ENCODE data around the gene TEX28. TPM values are rescaled to one million over a fixed set of nuclear protein-coding genes. Genes with fewer than 3 reads are reported as not detected.

The TEX28 gene
- total RNA-seq, 2 experiments from 2014 or later = not detected

GRCh38 chrX:154322890-154323289, 28.0 kb upstream of the TEX28 start:
- H3K9me3 Mint-ChIP-seq (ENCODE audit: low read depth) = no peaks in the 10 kb centered on the region
- H3K4me3 Mint-ChIP-seq = no peak overlapping the region
- no peaks in the 10 kb centered on the region for H3K27me3 Mint-ChIP-seq
- DNase-seq = no peak
- no peaks in the 10 kb centered on the region for H3K36me3 Mint-ChIP-seq
- no peak for ATAC-seq
- CTCF ChIA-PET = interaction anchor here (1.8 kb wide), 1 partner anchor 11 kb away, joined by 4 read pairs; no protein-coding TSS in a partner anchor
- H3K4me1 Mint-ChIP-seq = peaks cover 42% of the 10 kb centered on the region
- no peak overlapping the region for H3K27ac Mint-ChIP-seq

- Mint-ChIP-seq H3K4me1 (peaks cover 37% of the 10 kb centered on the region), H3K9me3 (ENCODE audit: low read depth) (no peaks in the 10 kb centered on the region), H3K27me3 (no peaks in the 10 kb centered on the region), H3K4me3 (no peak overlapping the region), H3K36me3 (no peaks in the 10 kb centered on the region), H3K27ac (no peak overlapping the region)
- DNase-seq (no peak), ATAC-seq (peak; percentile 9)
- CTCF ChIA-PET = interaction anchor here (1.1 kb wide), 1 partner anchor 9 kb away, joined by 3 read pairs; no protein-coding TSS in a partner anchor
Measured at GRCh38 chrX:154321594-154321993, 26.7 kb upstream of the TEX28 start.

GRCh38 chrX:154321152-154321551, 26.2 kb upstream of the TEX28 start:
- no peak for DNase-seq
- Mint-ChIP-seq H3K4me1 (peaks cover 34% of the 10 kb centered on the region), H3K27me3 (no peaks in the 10 kb centered on the region), H3K4me3 (no peak overlapping the region), H3K36me3 (no peaks in the 10 kb centered on the region), H3K9me3 (ENCODE audit: low read depth) (no peaks in the 10 kb centered on the region), H3K27ac (no peak overlapping the region)
- CTCF ChIA-PET = interaction anchor here (1.1 kb wide), 1 partner anchor 8 kb away, joined by 3 read pairs; no protein-coding TSS in a partner anchor
- ATAC-seq = no peak

GRCh38 chrX:154320406-154320805, 25.5 kb upstream of the TEX28 start:
- no peak for DNase-seq
- CTCF ChIA-PET = no interaction called here
- H3K4me1 Mint-ChIP-seq = peaks cover 31% of the 10 kb centered on the region
- no peak overlapping the region for H3K27ac Mint-ChIP-seq
- no peak overlapping the region for H3K4me3 Mint-ChIP-seq
- H3K27me3 Mint-ChIP-seq = no peaks in the 10 kb centered on the region
- H3K9me3 Mint-ChIP-seq (ENCODE audit: low read depth) = no peaks in the 10 kb centered on the region
- no peaks in the 10 kb centered on the region for H3K36me3 Mint-ChIP-seq
- no peak for ATAC-seq

- peaks cover 52% of the 10 kb centered on the region for H3K4me1 Mint-ChIP-seq
- DNase-seq (no peak), ATAC-seq (no peak)
- no peaks in the 10 kb centered on the region for H3K27me3 Mint-ChIP-seq
- H3K4me3 Mint-ChIP-seq = no peak overlapping the region
- H3K36me3 Mint-ChIP-seq = peaks cover 2% of the 10 kb centered on the region
- CTCF ChIA-PET = interaction anchor here (0.8 to 2.2 kb wide), 4 partner anchors 9 to 182 kb away, joined by 3 to 7 read pairs (median 4); no protein-coding TSS in a partner anchor
- peak overlapping the region; percentile 40 for H3K27ac Mint-ChIP-seq
- H3K9me3 Mint-ChIP-seq (ENCODE audit: low read depth) = no peaks in the 10 kb centered on the region
Measured at GRCh38 chrX:154317391-154317995, 22.6 kb upstream of the TEX28 start.

GRCh38 chrX:154315416-154315815, 20.5 kb upstream of the TEX28 start:
- H3K4me1 Mint-ChIP-seq = peaks cover 58% of the 10 kb centered on the region
- H3K4me3 Mint-ChIP-seq = no peak overlapping the region
- DNase-seq = no peak
- peaks cover 2% of the 10 kb centered on the region for H3K36me3 Mint-ChIP-seq
- H3K27me3 Mint-ChIP-seq = no peaks in the 10 kb centered on the region
- H3K9me3 Mint-ChIP-seq (ENCODE audit: low read depth) = no peaks in the 10 kb centered on the region
- ATAC-seq = no peak
- no peak overlapping the region for H3K27ac Mint-ChIP-seq
- CTCF ChIA-PET = interaction anchor here (2.2 kb wide), 1 partner anchor 11 kb away, joined by 7 read pairs; no protein-coding TSS in a partner anchor

GRCh38 chrX:154313147-154313546, 18.2 kb upstream of the TEX28 start:
- DNase-seq (peak; percentile 70), ATAC-seq (peak; percentile 70)
- CTCF ChIA-PET = interaction anchor here (1.4 kb wide), 1 partner anchor 8 kb away, joined by 3 read pairs; no protein-coding TSS in a partner anchor
- Mint-ChIP-seq H3K27ac (peak overlapping the region; percentile 80), H3K9me3 (ENCODE audit: low read depth) (no peaks in the 10 kb centered on the region), H3K27me3 (no peaks in the 10 kb centered on the region), H3K36me3 (peaks cover 2% of the 10 kb centered on the region), H3K4me3 (no peak overlapping the region), H3K4me1 (peaks cover 63% of the 10 kb centered on the region)

- CTCF ChIA-PET = interaction anchor here (1.4 to 1.5 kb wide), 2 partner anchors 9 to 11 kb away, joined by 3 to 4 read pairs; no protein-coding TSS in a partner anchor
- Mint-ChIP-seq H3K4me1 (peaks cover 66% of the 10 kb centered on the region), H3K36me3 (peaks cover 2% of the 10 kb centered on the region), H3K9me3 (ENCODE audit: low read depth) (no peaks in the 10 kb centered on the region), H3K4me3 (no peak overlapping the region), H3K27me3 (no peaks in the 10 kb centered on the region), H3K27ac (no peak overlapping the region)
- DNase-seq = no peak
- no peak for ATAC-seq
Measured at GRCh38 chrX:154312116-154312515, 17.2 kb upstream of the TEX28 start.

GRCh38 chrX:154310616-154311536, 16.0 kb upstream of the TEX28 start:
- Mint-ChIP-seq H3K27me3 (no peaks in the 10 kb centered on the region), H3K4me3 (no peak overlapping the region), H3K27ac (peak overlapping the region; percentile 52), H3K4me1 (peaks cover 63% of the 10 kb centered on the region), H3K9me3 (ENCODE audit: low read depth) (no peaks in the 10 kb centered on the region), H3K36me3 (peaks cover 2% of the 10 kb centered on the region)
- CTCF ChIA-PET = interaction anchor here (1.5 kb wide), 1 partner anchor 12 kb away, joined by 4 read pairs; no protein-coding TSS in a partner anchor
- ATAC-seq = peak; percentile 48
- DNase-seq = peak; percentile 44

GRCh38 chrX:154309041-154309775, 14.3 kb upstream of the TEX28 start:
- no peak for ATAC-seq
- no peaks in the 10 kb centered on the region for H3K9me3 Mint-ChIP-seq (ENCODE audit: low read depth)
- no peak for DNase-seq
- H3K4me3 Mint-ChIP-seq = no peak overlapping the region
- H3K4me1 Mint-ChIP-seq = peaks cover 57% of the 10 kb centered on the region
- no peak overlapping the region for H3K27ac Mint-ChIP-seq
- H3K27me3 Mint-ChIP-seq = no peaks in the 10 kb centered on the region
- CTCF ChIA-PET = interaction anchor here (1.0 to 2.6 kb wide), 7 partner anchors 7 to 296 kb away, joined by 3 to 12 read pairs (median 6); no protein-coding TSS in a partner anchor
- H3K36me3 Mint-ChIP-seq = peaks cover 2% of the 10 kb centered on the region

GRCh38 chrX:154308108-154308946, 13.4 kb upstream of the TEX28 start:
- H3K27ac Mint-ChIP-seq = peak overlapping the region; percentile 81
- no peak overlapping the region for H3K4me3 Mint-ChIP-seq
- DNase-seq (peak; percentile 88), ATAC-seq (peak; percentile 81)
- H3K9me3 Mint-ChIP-seq (ENCODE audit: low read depth) = no peaks in the 10 kb centered on the region
- no peaks in the 10 kb centered on the region for H3K27me3 Mint-ChIP-seq
- peaks cover 51% of the 10 kb centered on the region for H3K4me1 Mint-ChIP-seq
- CTCF ChIA-PET = interaction anchor here (1.0 to 2.6 kb wide), 8 partner anchors 8 to 296 kb away, joined by 3 to 12 read pairs (median 5); no protein-coding TSS in a partner anchor
- peaks cover under 1% of the 10 kb centered on the region for H3K36me3 Mint-ChIP-seq

- Mint-ChIP-seq H3K27ac (no peak overlapping the region), H3K36me3 (no peaks in the 10 kb centered on the region), H3K4me1 (peaks cover 40% of the 10 kb centered on the region), H3K9me3 (ENCODE audit: low read depth) (no peaks in the 10 kb centered on the region), H3K27me3 (no peaks in the 10 kb centered on the region), H3K4me3 (no peak overlapping the region)
- CTCF ChIA-PET = interaction anchor here (1.0 to 2.6 kb wide), 3 partner anchors 21 to 262 kb away, joined by 3 to 12 read pairs (median 6); no protein-coding TSS in a partner anchor
- DNase-seq (no peak), ATAC-seq (no peak)
Measured at GRCh38 chrX:154307202-154307601, 12.3 kb upstream of the TEX28 start.

Data from activated CD8-positive, alpha-beta memory T cell treated with anti-CD3 and anti-CD28 coated beads, Interleukin-2, amount 10 ng/mL, durations not matched to agents 7 days and 5 days (primary cell).